Thoracic aorta (tissue), 2 donors: ENCODE results near the gene METAP1D. TPM values are rescaled to one million over a fixed set of nuclear protein-coding genes. Genes with fewer than 3 reads are reported as not detected.

Source experiments
- ATAC-seq: fragments of 150-250 bp; one replicate; pipeline ENCODE4 v1.8.0; 2017; ENCODE audit warnings: low read depth; ENCODE audit not compliant: insufficient number of reproducible peaks, low FRiP score
- DNase-seq: peaks from one replicate; pipeline ENCODE4 v3.0.0-alpha.2; 2020; ENCODE audit warnings: low spot score
- H3K27ac ChIP-seq, 2 donors: fragments of 200-600 bp; sonication (generic); 1 replicate in 1 of 2; 2 replicates in 1 of 2; pipeline ENCODE4 v1.5.1; 2016; ENCODE audit warnings: mild to moderate bottlenecking in 2 of 2, moderate library complexity in 2 of 2
- H3K27me3 ChIP-seq: fragments of 200-600 bp; sonication (generic); replicated peaks from 2 replicates; pipeline ENCODE4 v1.6.0; 2016; ENCODE audit warnings: mild to moderate bottlenecking; ENCODE audit not compliant: insufficient read depth
- H3K36me3 ChIP-seq: fragments of 200-600 bp; sonication (generic); one replicate; pipeline ENCODE4 v1.5.1; 2016
- H3K4me1 ChIP-seq, 2 donors: fragments of 200-600 bp; sonication (generic); 1 replicate in 1 of 2; 2 replicates in 1 of 2; pipeline versions ENCODE4 v1.5.1 to v1.6.0; 2016; ENCODE audit warnings: low read depth in 2 of 2, mild to moderate bottlenecking in 1 of 2; ENCODE audit not compliant: control insufficient read depth in 1 of 2
- H3K4me3 ChIP-seq: fragments of 200-600 bp; sonication (generic); 2 replicates; pipeline ENCODE4 v1.5.1; 2016; ENCODE audit warnings: mild to moderate bottlenecking
- H3K9me3 ChIP-seq: fragments of 200-600 bp; sonication (generic); 2 replicates; pipeline ENCODE4 v1.5.1; 2016
- total RNA-seq, 2 donors: library from RNA; depleted of rRNA; stranded (reverse); fragments of >200 nt; gene quantifications; one replicate each; pipeline versions ENCODE4 v1.1.0 to v1.2.3, GENCODE V29; 2016
- TF ChIP-seq, protein P1 (sequence below): fragments of 200-600 bp; sonication (generic); IDR thresholded peaks from one replicate; pipeline ENCODE4 v1.5.1; 2019; ENCODE audit warnings: antibody characterized with exemption

METAP1D gene
- 10 to 100 TPM in 1 of 2 donors, 1 to 10 TPM in 1; 3.2 to 10.8 TPM for total RNA-seq

DNA sequence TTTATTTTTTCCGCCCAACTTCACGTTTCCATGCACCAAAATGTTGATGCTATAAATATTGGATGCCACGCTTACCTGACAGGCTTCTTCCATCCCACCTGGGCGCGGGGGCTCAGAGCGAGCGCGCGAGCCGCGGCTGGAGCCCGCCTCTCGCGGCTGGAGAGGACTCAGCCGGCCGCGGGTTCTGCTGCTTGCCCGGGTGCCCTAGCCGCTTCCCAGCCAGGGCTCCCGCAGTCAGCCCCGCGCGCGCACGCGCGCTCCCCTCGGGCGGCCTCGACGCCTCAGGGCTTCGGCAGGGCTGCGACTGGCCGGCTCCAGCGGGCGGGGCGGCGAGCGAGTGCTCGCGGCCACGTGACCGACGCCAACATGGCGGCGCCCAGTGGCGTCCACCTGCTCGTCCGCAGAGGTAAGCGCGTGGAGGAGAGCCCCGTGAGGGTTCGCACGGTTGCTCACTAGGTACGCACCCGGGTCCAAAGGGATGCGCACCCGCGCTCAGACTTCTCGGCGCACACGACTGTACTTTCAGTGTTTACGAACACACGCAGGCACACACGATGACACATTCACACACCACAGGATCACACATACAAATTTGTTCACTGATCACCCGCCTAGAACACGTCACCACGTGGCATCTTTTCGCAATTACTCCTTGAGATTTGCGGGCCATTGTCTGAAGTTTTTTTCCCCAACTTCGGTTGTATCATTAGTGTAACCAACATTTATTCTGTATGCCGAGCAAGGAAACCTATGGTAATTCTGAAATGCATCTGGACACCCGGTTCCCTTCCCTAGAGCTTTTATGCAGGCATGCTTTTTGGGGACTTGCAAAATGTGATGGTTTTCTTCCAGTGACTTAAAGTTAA lies at the start of gene METAP1D:
METAP1D (plus strand) TSS at position 350 of the 866 bp plus-strand sequence; CDS start at position 367, 17 bp downstream.
- Histone ChIP-seq H3K9me3 (no peaks in the 10 kb centered on the region), H3K36me3 (no peaks in the 10 kb centered on the region), H3K27me3 (no peaks in the 10 kb centered on the region), H3K4me1 (peaks cover 5 to 12% of the 10 kb centered on the region in 2 donors), H3K4me3 (peak within 1 kb of the TSS; percentile 73), H3K27ac (no peak within 1 kb of the TSS)
- TF ChIP-seq, protein P1, sequence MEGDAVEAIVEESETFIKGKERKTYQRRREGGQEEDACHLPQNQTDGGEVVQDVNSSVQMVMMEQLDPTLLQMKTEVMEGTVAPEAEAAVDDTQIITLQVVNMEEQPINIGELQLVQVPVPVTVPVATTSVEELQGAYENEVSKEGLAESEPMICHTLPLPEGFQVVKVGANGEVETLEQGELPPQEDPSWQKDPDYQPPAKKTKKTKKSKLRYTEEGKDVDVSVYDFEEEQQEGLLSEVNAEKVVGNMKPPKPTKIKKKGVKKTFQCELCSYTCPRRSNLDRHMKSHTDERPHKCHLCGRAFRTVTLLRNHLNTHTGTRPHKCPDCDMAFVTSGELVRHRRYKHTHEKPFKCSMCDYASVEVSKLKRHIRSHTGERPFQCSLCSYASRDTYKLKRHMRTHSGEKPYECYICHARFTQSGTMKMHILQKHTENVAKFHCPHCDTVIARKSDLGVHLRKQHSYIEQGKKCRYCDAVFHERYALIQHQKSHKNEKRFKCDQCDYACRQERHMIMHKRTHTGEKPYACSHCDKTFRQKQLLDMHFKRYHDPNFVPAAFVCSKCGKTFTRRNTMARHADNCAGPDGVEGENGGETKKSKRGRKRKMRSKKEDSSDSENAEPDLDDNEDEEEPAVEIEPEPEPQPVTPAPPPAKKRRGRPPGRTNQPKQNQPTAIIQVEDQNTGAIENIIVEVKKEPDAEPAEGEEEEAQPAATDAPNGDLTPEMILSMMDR: no peak
- DNase-seq: peak; percentile 15
- peak; percentile 87 for ATAC-seq

DNA sequence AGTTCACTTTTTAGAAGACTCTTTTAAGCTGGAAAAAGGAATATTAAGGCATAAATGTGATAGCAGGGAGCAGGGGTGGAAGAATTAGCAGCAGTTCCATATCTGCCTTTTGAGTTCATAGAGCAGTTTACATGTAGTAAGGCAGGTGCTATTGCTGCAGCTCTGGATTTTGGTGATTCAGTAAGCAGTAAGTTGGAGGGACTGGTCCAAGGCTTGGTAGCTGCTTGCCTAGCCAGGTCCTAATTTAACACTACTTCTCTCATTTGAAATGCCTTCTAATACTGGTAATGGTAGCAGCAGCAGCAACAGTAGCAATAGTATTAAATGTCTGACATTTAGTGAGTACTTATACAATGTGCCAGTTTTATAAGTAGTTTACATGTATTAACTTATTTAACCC lies 47.5 kb upstream of the METAP1D start:
- no peaks in the 10 kb centered on the region for H3K27me3 ChIP-seq
- DNase-seq (no peak), ATAC-seq (no peak)
- no peaks in the 10 kb centered on the region for H3K9me3 ChIP-seq
- H3K36me3 ChIP-seq: no peaks in the 10 kb centered on the region
- no peak overlapping the region for H3K27ac ChIP-seq
- no peak overlapping the region for H3K4me3 ChIP-seq
- peaks cover 0 to 3% of the 10 kb centered on the region in 2 donors for H3K4me1 ChIP-seq
- TF ChIP-seq, protein P1: no peak

DNA sequence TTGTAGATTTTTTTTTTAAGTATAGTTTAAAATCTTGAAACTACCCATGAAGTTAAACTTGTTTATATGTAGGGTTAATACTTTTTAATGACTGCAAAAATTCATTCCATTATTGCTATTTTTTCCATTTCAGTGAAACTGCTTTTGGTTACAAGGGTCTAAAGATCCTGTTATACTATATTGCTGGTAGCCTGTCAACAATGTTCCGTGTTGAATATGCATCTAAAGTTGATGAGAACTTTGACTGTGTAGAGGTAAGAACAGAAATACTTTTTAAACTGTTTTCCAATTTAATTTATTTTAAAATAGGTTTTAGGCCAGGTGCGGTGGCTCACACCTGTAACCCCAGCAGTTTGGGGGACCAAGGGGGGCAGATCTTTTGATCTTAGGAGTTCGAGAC lies 47.0 kb upstream of the METAP1D start:
- peaks cover 0 to 3% of the 10 kb centered on the region in 2 donors for H3K4me1 ChIP-seq
- H3K9me3 ChIP-seq: no peaks in the 10 kb centered on the region
- H3K27ac ChIP-seq: no peak overlapping the region
- H3K36me3 ChIP-seq: no peaks in the 10 kb centered on the region
- no peak for DNase-seq
- no peaks in the 10 kb centered on the region for H3K27me3 ChIP-seq
- TF ChIP-seq, protein P1: no peak
- ATAC-seq: no peak
- H3K4me3 ChIP-seq: no peak overlapping the region

DNA sequence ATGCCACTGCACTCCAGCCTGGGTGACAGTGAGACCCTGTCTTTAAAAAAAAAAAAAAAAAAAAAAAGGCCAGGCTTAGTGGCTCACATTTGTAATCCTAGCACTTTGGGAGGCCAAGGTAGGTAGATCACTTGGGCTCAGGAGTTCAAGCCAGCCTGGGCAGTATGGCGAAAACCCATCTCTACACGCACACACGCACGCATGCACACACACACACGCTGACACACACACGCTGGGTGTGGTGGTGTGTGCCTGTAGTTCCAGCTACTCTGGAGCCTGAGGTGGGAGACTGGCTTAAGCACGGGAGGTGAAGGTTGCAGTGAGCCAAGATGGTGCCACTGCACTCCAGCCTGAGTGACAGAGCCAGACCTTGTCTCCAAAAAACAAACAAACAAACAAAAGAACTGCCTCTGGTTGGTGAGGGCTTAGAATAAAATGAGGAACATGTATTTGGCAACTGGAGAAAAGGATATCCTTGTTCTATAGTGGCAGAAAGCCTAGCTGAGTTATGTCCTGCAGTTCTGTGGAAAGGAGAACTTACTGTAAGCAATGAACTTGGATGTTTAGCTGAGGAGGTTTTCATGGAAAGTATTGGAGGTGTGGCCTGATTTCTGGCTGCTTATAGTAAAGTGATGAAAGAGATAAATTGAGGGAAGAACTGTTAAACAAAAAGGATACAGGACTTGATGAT lies 43.5 kb upstream of the METAP1D start:
- Histone ChIP-seq H3K4me1 (peaks cover 4 to 8% of the 10 kb centered on the region in 2 donors), H3K27ac (no peak overlapping the region), H3K27me3 (no peaks in the 10 kb centered on the region), H3K9me3 (no peaks in the 10 kb centered on the region), H3K36me3 (no peaks in the 10 kb centered on the region), H3K4me3 (no peak overlapping the region)
- no peak for ATAC-seq
- TF ChIP-seq, protein P1: no peak
- DNase-seq: no peak

DNA sequence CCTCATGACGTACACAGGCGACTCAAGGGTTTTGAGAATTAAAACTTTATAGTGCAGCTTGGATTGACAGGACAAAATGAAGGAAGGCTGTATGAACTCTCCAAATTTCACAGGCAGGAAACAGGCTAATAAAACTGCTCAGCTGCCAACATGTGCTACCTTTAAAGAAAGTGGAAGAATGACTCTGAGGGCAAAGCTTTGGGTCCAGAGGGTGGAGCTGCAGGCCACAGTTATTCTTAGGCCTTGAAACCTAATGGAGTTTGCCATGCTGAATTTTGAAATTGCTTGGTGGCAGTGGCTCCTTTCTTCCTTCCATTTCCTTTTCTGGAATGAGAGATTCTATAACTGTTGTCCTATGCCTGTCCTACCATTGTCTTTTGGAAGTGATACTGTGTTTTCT lies 42.7 kb upstream of the METAP1D start:
- Histone ChIP-seq H3K27ac (no peak overlapping the region), H3K9me3 (no peaks in the 10 kb centered on the region), H3K4me1 (peaks cover 4 to 8% of the 10 kb centered on the region in 2 donors), H3K4me3 (no peak overlapping the region), H3K27me3 (no peaks in the 10 kb centered on the region), H3K36me3 (no peaks in the 10 kb centered on the region)
- no peak for ATAC-seq
- TF ChIP-seq, protein P1: no peak
- no peak for DNase-seq
